ENCODE results near the gene CCDC169.
A peak's percentile ranks its signal among the peaks of the same experiment; 100 is the strongest.

DNA sequence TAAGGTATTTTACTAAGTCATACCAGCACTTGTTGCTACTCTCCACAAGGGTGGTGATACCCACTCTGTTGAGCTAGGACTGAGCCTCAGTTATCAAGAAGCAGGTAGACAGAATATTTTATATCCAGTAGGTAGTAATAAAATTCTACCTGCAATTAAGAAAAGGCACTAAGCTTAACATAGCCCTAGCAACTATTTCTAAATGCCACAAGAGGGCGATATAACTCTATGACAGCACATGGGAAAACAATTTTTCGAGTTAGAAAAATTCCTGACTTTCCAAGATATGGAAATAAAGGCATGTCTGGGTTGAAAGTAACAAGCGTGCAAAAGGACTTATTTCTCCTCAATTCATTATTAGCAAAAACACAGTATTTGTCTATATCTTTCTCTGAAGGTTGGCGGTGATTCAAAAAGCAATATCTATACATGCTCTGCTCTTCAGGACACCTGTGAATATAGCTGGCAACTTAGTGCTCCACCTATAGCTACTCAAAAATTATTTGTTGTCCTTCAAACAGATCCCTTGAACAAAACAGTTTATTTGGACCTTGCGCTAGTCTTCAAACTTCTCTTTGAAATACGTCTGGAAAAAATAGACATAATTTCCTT is 14.7 kb downstream of the CCDC169 start:
- TF ChIP-seq, protein P1, sequence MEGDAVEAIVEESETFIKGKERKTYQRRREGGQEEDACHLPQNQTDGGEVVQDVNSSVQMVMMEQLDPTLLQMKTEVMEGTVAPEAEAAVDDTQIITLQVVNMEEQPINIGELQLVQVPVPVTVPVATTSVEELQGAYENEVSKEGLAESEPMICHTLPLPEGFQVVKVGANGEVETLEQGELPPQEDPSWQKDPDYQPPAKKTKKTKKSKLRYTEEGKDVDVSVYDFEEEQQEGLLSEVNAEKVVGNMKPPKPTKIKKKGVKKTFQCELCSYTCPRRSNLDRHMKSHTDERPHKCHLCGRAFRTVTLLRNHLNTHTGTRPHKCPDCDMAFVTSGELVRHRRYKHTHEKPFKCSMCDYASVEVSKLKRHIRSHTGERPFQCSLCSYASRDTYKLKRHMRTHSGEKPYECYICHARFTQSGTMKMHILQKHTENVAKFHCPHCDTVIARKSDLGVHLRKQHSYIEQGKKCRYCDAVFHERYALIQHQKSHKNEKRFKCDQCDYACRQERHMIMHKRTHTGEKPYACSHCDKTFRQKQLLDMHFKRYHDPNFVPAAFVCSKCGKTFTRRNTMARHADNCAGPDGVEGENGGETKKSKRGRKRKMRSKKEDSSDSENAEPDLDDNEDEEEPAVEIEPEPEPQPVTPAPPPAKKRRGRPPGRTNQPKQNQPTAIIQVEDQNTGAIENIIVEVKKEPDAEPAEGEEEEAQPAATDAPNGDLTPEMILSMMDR (IDR thresholded peaks at IDR 0.05): peak; percentile 81 to 86 (median 82)
- no peak for TF ChIP-seq POLR2A (IDR thresholded peaks at IDR 0.05)

All from right lobe of liver (tissue), 4 donors.